Measurements from ENCODE around the gene GRM4.

DNA sequence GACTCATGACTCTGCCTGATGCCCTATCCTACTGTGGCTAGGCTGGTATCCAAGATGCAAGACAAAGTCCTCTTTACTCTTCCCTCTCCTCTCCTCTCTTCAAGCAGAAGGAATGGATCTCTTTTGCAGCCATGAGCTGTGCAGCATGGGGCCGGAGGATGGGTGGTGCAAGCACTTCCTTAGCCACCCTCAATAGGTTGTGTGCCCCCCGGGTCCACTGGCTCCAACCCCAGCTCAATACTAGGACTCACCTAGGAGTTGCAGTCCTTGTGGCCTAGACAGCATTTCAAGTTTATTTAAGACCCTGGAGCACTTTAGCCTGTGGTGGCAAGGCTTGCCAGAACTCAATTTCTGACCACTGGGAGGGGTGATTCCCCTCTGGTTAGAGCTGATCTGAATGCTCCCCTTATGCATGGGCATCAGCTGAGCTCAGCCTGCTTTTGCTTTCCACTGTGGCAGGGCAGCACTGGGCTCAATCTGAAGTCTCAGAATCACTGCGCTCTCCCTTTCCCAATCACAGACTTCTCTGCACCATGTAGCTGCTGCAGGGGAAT lies 29.0 kb upstream of the GRM4 start:
- TF ChIP-seq, protein P1, sequence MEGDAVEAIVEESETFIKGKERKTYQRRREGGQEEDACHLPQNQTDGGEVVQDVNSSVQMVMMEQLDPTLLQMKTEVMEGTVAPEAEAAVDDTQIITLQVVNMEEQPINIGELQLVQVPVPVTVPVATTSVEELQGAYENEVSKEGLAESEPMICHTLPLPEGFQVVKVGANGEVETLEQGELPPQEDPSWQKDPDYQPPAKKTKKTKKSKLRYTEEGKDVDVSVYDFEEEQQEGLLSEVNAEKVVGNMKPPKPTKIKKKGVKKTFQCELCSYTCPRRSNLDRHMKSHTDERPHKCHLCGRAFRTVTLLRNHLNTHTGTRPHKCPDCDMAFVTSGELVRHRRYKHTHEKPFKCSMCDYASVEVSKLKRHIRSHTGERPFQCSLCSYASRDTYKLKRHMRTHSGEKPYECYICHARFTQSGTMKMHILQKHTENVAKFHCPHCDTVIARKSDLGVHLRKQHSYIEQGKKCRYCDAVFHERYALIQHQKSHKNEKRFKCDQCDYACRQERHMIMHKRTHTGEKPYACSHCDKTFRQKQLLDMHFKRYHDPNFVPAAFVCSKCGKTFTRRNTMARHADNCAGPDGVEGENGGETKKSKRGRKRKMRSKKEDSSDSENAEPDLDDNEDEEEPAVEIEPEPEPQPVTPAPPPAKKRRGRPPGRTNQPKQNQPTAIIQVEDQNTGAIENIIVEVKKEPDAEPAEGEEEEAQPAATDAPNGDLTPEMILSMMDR (IDR thresholded peaks at IDR 0.05), result no peak
- no peak for TF ChIP-seq POLR2A (IDR thresholded peaks at IDR 0.05)
- TF ChIP-seq POLR2AphosphoS5 (IDR thresholded peaks at IDR 0.05), result no peak
